H1 (cell line): ENCODE data around the gene TM9SF2. TPM values are rescaled to one million over a fixed set of nuclear protein-coding genes. Genes with fewer than 3 reads are reported as not detected.

Experiments
- CTCF ChIA-PET: fragments of 300-600 bp; sonication (Branson Sonifier 250); formaldehyde crosslinking; loops from one replicate; lab custom pipeline; 2021; ENCODE audit not compliant: partially characterized antibody; lab: Charles Lee
- POLR2A ChIA-PET: fragments of 300-600 bp; sonication (Branson Sonifier 250); formaldehyde crosslinking; loops from one replicate; lab custom pipeline; 2021; ENCODE audit warnings: inconsistent platforms; ENCODE audit not compliant: partially characterized antibody; lab: Charles Lee
- DNase-seq, 2 experiments: peaks; one replicate each; pipeline versions ENCODE4 v3.0.0 to v3.0.0-alpha.2; 2010 to 2022; ENCODE audit warnings: low spot score in 2 of 2, low read depth in 1 of 2, mixed read lengths in 1 of 2
- FAIRE-seq: peaks from 2 replicates; lab custom pipeline; 2011; peaks lifted over from hg19 to GRCh38; lab: Jason Lieb, UNC
- H2AFZ ChIP-seq: 2 replicates; pipeline ENCODE4 v1.8.1; 2012; ENCODE audit warnings: low read length, inconsistent platforms
- H2AK5ac ChIP-seq: 2 replicates; pipeline ENCODE4 v1.6.1; 2013; ENCODE audit warnings: low read depth, low read length
- H2BK120ac ChIP-seq: replicated peaks from 2 replicates; pipeline ENCODE3; 2013; ENCODE audit warnings: low read depth, low read length, inconsistent platforms
- H2BK12ac ChIP-seq: 2 replicates; pipeline ENCODE4 v1.6.1; 2013; ENCODE audit warnings: low read depth, low read length
- H2BK15ac ChIP-seq: 2 replicates; pipeline ENCODE4 v1.6.1; 2013; ENCODE audit warnings: low read length
- H2BK20ac ChIP-seq: 2 replicates; pipeline ENCODE4 v1.6.1; 2013; ENCODE audit warnings: low read length
- H2BK5ac ChIP-seq: 2 replicates; pipeline ENCODE4 v1.6.1; 2013; ENCODE audit warnings: low read depth, low read length
- H3K14ac ChIP-seq: 2 replicates; pipeline ENCODE4 v1.6.1; 2013; ENCODE audit warnings: inconsistent platforms; ENCODE audit not compliant: insufficient read length
- H3K18ac ChIP-seq: 2 replicates; pipeline ENCODE4 v1.6.1; 2013; ENCODE audit warnings: low read length; ENCODE audit errors: extremely low read depth
- H3K23ac ChIP-seq: 2 replicates; pipeline ENCODE4 v1.6.1; 2013; ENCODE audit warnings: inconsistent platforms; ENCODE audit not compliant: insufficient read length
- H3K23me2 ChIP-seq: 2 replicates; pipeline ENCODE4 v1.6.1; 2013; ENCODE audit warnings: low read depth, low read length
- H3K27ac ChIP-seq: 2 replicates; pipeline ENCODE4 v1.6.1; 2011; ENCODE audit warnings: low read depth, low read length, inconsistent platforms
- H3K27me3 ChIP-seq, 4 experiments: replicated peaks in 1 of 4; 1 replicate in 1 of 4; 2 replicates in 3 of 4; pipeline versions ENCODE4 v1.6.1 to v1.8.1; 2011 to 2013; ENCODE audit warnings: low read length in 3 of 4, mild to moderate bottlenecking in 3 of 4, inconsistent platforms in 2 of 4, mixed read lengths in 2 of 4, moderate library complexity in 1 of 4; ENCODE audit not compliant: control insufficient read depth in 3 of 4, insufficient read depth in 3 of 4; ENCODE audit errors: extremely low read depth in 1 of 4
- H3K36me3 ChIP-seq, 4 experiments: 2 replicates each; pipeline versions ENCODE4 v1.6.1 to v1.8.1; 2011 to 2013; ENCODE audit warnings: mild to moderate bottlenecking in 4 of 4, low read length in 3 of 4, moderate library complexity in 2 of 4, control low read depth in 1 of 4, inconsistent platforms in 1 of 4; ENCODE audit not compliant: insufficient read depth in 4 of 4, control insufficient read depth in 2 of 4
- H3K4ac ChIP-seq: replicated peaks from 2 replicates; pipeline ENCODE3; 2013; ENCODE audit warnings: low read length, low read depth, mixed read lengths, inconsistent platforms; ENCODE audit not compliant: insufficient read length
- H3K4me1 ChIP-seq, 4 experiments: replicated peaks in 1 of 4; 1 replicate in 1 of 4; 2 replicates in 3 of 4; pipeline versions ENCODE4 v1.6.1 to v1.8.1; 2011 to 2013; ENCODE audit warnings: low read length in 3 of 4, inconsistent platforms in 2 of 4, mixed read lengths in 1 of 4; ENCODE audit not compliant: insufficient read depth in 4 of 4, control insufficient read depth in 3 of 4
- H3K4me2 ChIP-seq, 2 experiments: 2 replicates each; pipeline versions ENCODE4 v1.6.1 to v1.8.1; 2011 to 2013; ENCODE audit warnings: low read depth in 2 of 2, low read length in 2 of 2, control low read depth in 1 of 2, inconsistent platforms in 1 of 2, mild to moderate bottlenecking in 1 of 2; ENCODE audit not compliant: insufficient read depth in 1 of 2
- H3K4me3 ChIP-seq, 4 experiments: fragments of 200-600, 300-600 bp in 1 of 4; sonication (generic), shearing (Covaris generic), sonication (Bioruptor Twin) in 1 of 4; 2 replicates each; pipeline versions ENCODE4 v1.5.1 to v1.8.1; 2011 to 2016; ENCODE audit warnings: low read length in 4 of 4, low read depth in 3 of 4, control low read depth in 2 of 4, inconsistent platforms in 2 of 4, mild to moderate bottlenecking in 2 of 4, mixed read lengths in 1 of 4, moderate library complexity in 1 of 4; ENCODE audit not compliant: insufficient read depth in 2 of 4; ENCODE audit errors: extremely low read depth in 1 of 4
- H3K56ac ChIP-seq: replicated peaks from 2 replicates; pipeline ENCODE3; 2013; ENCODE audit warnings: low read depth, mild to moderate bottlenecking, mixed read lengths, low read length, inconsistent platforms; ENCODE audit not compliant: insufficient read length
- H3K79me1 ChIP-seq: 2 replicates; pipeline ENCODE4 v1.6.1; 2013; ENCODE audit warnings: low read depth, low read length, control low read depth
- H3K79me2 ChIP-seq, 2 experiments: 2 replicates each; pipeline versions ENCODE4 v1.6.1 to v1.8.1; 2012 to 2013; ENCODE audit warnings: low read length in 2 of 2, mild to moderate bottlenecking in 2 of 2, inconsistent platforms in 1 of 2; ENCODE audit not compliant: insufficient read depth in 2 of 2, control insufficient read depth in 1 of 2
- H3K9ac ChIP-seq, 4 experiments: replicated peaks in 1 of 4; 1 replicate in 1 of 4; 2 replicates in 3 of 4; pipeline versions ENCODE4 v1.6.1 to v1.8.1; 2011 to 2013; ENCODE audit warnings: low read depth in 3 of 4, low read length in 3 of 4, control low read depth in 2 of 4, mild to moderate bottlenecking in 2 of 4, moderate library complexity in 2 of 4, inconsistent platforms in 1 of 4; ENCODE audit errors: extremely low read depth in 1 of 4
- H3K9me3 ChIP-seq, 2 experiments: 2 replicates each; pipeline versions ENCODE4 v1.6.1 to v1.8.1; 2012 to 2013; ENCODE audit warnings: mild to moderate bottlenecking in 2 of 2, moderate library complexity in 2 of 2, control low read depth in 1 of 2, inconsistent platforms in 1 of 2, low read depth in 1 of 2, low read length in 1 of 2, mixed read lengths in 1 of 2; ENCODE audit not compliant: insufficient read depth in 2 of 2
- H4K20me1 ChIP-seq, 2 experiments: replicated peaks in 1 of 2; 2 replicates each; pipeline versions ENCODE3 to v1.8.1; 2011 to 2013; ENCODE audit warnings: inconsistent platforms in 2 of 2, low read length in 2 of 2, mild to moderate bottlenecking in 1 of 2; ENCODE audit not compliant: insufficient read depth in 2 of 2, control insufficient read depth in 1 of 2
- H4K5ac ChIP-seq: 2 replicates; pipeline ENCODE4 v1.6.1; 2013; ENCODE audit warnings: low read length, low read depth, mixed read lengths, inconsistent platforms; ENCODE audit not compliant: insufficient read length
- H4K8ac ChIP-seq: 2 replicates; pipeline ENCODE4 v1.8.0; 2013; ENCODE audit warnings: mild to moderate bottlenecking, moderate library complexity, low read length, inconsistent platforms; ENCODE audit not compliant: insufficient read depth; ENCODE audit errors: extremely low read depth
- H4K91ac ChIP-seq: replicated peaks from 2 replicates; pipeline ENCODE3; 2013; ENCODE audit warnings: low read length, mixed read lengths, inconsistent platforms; ENCODE audit not compliant: insufficient read length
- CBX5 ChIP-seq: fragments of 300-800, 300-1000 bp; sonication (generic); IDR thresholded peaks from 2 replicates; pipeline ENCODE4 v1.7.1; 2016; ENCODE audit warnings: antibody characterized with exemption, low read length, low read depth
- KDM1A ChIP-seq: fragments of 200-600, 300-600 bp; sonication (generic); IDR thresholded peaks from 2 replicates; pipeline ENCODE4 v1.7.1; 2016; ENCODE audit warnings: mild to moderate bottlenecking, low read length, borderline replicate concordance
- SIN3A ChIP-seq, 2 experiments: IDR thresholded peaks in 1 of 2; conservative IDR thresholded peaks in 1 of 2; 2 replicates each; pipeline ENCODE4 v1.6.1; 2011 to 2012; ENCODE audit warnings: low read length in 2 of 2, improper control_type of control experiment in 1 of 2, low read depth in 1 of 2, mild to moderate bottlenecking in 1 of 2
- WGBS, 2 experiments: shearing (Covaris generic) in 1 of 2; methylation state at CpG; one replicate each; pipeline versions ENCODE4 v1.1.6 to v1.1.7; 2013 to 2015; ENCODE audit warnings: low lambda C conversion rate in 2 of 2, mixed read lengths in 2 of 2, inconsistent platforms in 1 of 2, low coverage in 1 of 2, missing lambda C conversion rate in 1 of 2; ENCODE audit not compliant: insufficient replicate concordance in 2 of 2, insufficient coverage in 1 of 2, insufficient read length in 1 of 2; ENCODE audit errors: extremely low coverage in 1 of 2, missing lambda C conversion rate in 1 of 2; 5-methylcytosine and 5-hydroxymethylcytosine counted together
- long read RNA-seq, 2 experiments: library from RNA in 1 of 2; library from capped mRNA in 1 of 2; stranded (forward); transcript quantifications; one replicate each; pipeline ENCODE4 v2.0.0, GENCODE V29; 2021; ENCODE audit warnings: inconsistent platforms in 1 of 2
- polyA minus RNA-seq, 3 experiments: library from RNA; depleted of rRNA, polyadenylated mRNA; stranded (reverse); fragments of >200 nt; gene quantifications; 1 replicate in 2 of 3; 2 replicates in 1 of 3; pipeline ENCODE4 v1.2.3, GENCODE V29; 2011
- polyA plus RNA-seq, 7 experiments: library from polyadenylated mRNA; depleted of rRNA in 3 of 7; stranded (reverse) in 5 of 7; unstranded in 2 of 7; fragments of >200 nt in 5 of 7; fragments of 200-250 nt in 2 of 7; gene quantifications; 1 replicate in 5 of 7; 2 replicates in 1 of 7; 4 replicates in 1 of 7; pipeline versions ENCODE4 v1.2.1 to v1.2.3, GENCODE V29; 2011 to 2013; ENCODE audit warnings: missing spikeins in 2 of 7, mixed read lengths in 2 of 7
- total RNA-seq: library from RNA; stranded (reverse); fragmentation: NEBNext Ultra II Directional; extraction: Animal tissue kit (Norgen Biotek cat#: 25700); gene quantifications from 2 replicates; pipeline ENCODE4 v1.2.1, GENCODE V29; 2021

TM9SF2 gene, protein sequence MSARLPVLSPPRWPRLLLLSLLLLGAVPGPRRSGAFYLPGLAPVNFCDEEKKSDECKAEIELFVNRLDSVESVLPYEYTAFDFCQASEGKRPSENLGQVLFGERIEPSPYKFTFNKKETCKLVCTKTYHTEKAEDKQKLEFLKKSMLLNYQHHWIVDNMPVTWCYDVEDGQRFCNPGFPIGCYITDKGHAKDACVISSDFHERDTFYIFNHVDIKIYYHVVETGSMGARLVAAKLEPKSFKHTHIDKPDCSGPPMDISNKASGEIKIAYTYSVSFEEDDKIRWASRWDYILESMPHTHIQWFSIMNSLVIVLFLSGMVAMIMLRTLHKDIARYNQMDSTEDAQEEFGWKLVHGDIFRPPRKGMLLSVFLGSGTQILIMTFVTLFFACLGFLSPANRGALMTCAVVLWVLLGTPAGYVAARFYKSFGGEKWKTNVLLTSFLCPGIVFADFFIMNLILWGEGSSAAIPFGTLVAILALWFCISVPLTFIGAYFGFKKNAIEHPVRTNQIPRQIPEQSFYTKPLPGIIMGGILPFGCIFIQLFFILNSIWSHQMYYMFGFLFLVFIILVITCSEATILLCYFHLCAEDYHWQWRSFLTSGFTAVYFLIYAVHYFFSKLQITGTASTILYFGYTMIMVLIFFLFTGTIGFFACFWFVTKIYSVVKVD
- total RNA-seq = 93.3 and 101 TPM in 2 replicates
- 40.0 and 68.0 TPM in 2 replicates for polyA plus RNA-seq (2011; rRNA removed)
- polyA plus RNA-seq (2011; cell fraction: cytosol; rRNA removed) = 60.8 TPM
- polyA plus RNA-seq (2011; cell fraction: nucleus; rRNA removed) = 25.9 TPM
- polyA plus RNA-seq (2012, experiment 1 of 2) = 48.5 to 83.5 TPM (median 57.8 TPM) in 4 replicates
- polyA plus RNA-seq (2012, experiment 2 of 2) = 15.0 TPM
- polyA plus RNA-seq (2013, experiment 1 of 2) = 163 TPM
- 155 TPM for polyA plus RNA-seq (2013, experiment 2 of 2)
- polyA minus RNA-seq (2011; rRNA and poly(A)+ RNA removed) = 79.9 and 109 TPM in 2 replicates
- 59.3 TPM for polyA minus RNA-seq (2011; cell fraction: cytosol; rRNA and poly(A)+ RNA removed)
- 44.9 TPM for polyA minus RNA-seq (2011; cell fraction: nucleus; rRNA and poly(A)+ RNA removed)
- long read RNA-seq, experiment 1, transcript TM9SF2-201 (17 exons, 3,430 nt) = major isoform, 66 of 160 reads
- long read RNA-seq, experiment 1, partial matches to known transcripts = 56 of 160 reads
- long read RNA-seq, experiment 1, other reads (novel, unspliced or antisense) = 36 of 160 reads
- long read RNA-seq, experiment 2, transcript TM9SF2-201 (17 exons, 3,430 nt) = major isoform, 82 of 94 reads
- long read RNA-seq, experiment 2, partial matches to known transcripts = 6 of 94 reads
- long read RNA-seq, experiment 2, other reads (novel, unspliced or antisense) = 6 of 94 reads

DNA sequence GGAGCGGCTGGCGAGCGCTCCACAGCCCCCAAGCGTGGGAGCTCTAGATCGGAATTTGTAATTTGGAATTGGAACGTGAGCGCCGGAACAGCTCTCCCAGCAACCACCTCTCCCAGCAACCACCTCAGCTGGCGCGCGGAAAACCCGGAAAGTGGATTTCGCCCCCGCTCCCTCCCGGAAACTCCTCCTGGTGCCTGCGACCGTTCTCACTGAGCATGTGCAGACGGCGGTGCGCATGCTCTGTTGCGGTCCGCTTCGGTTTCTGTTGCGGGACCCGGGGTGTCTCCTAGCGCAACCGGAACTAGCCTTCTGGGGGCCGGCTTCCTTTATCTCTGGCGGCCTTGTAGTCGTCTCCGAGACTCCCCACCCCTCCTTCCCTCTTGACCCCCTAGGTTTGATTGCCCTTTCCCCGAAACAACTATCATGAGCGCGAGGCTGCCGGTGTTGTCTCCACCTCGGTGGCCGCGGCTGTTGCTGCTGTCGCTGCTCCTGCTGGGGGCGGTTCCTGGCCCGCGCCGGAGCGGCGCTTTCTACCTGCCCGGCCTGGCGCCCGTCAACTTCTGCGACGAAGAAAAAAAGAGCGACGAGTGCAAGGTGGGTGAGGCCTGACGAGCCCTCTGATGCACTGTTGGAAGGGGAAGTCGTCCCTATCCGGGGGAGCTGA, at the start of gene TM9SF2:
Gene TM9SF2 (plus strand): TSS at position 289 of the 664 bp plus-strand sequence. CDS start 135 bp downstream, at position 424.
- peak within 1 kb of the TSS; percentile 31; the same call in 1 of the 2 replicates for H2BK15ac ChIP-seq
- peak within 1 kb of the TSS; percentile 87 to 98 (median 95) for H3K4me3 ChIP-seq
- peaks cover 0 to 5% (median 0%) of the 10 kb centered on the region in 4 experiments; a peak in 4 of 7 replicates for H3K4me1 ChIP-seq
- POLR2A ChIA-PET = interaction anchor here (0.6 to 2.7 kb wide), 7 partner anchors 10 to 477 kb away, joined by 3 to 9 read pairs (median 3); no protein-coding TSS in a partner anchor
- no peak within 1 kb of the TSS; the same call in 1 of the 2 replicates for H2AK5ac ChIP-seq
- peak within 1 kb of the TSS; percentile 75 for H2BK120ac ChIP-seq
- H3K79me1 ChIP-seq = no peaks in the 10 kb centered on the region; the same call in 1 of the 2 replicates
- H3K4ac ChIP-seq = peak within 1 kb of the TSS; percentile 83
- H3K23me2 ChIP-seq = peaks cover 11% of the 10 kb centered on the region
- peak within 1 kb of the TSS; percentile 77 for H3K27ac ChIP-seq
- H3K56ac ChIP-seq = peak within 1 kb of the TSS; percentile 70
- peaks cover 8 to 48% of the 10 kb centered on the region in 2 experiments for H3K79me2 ChIP-seq
- WGBS, 2 experiments = 1% methylated on average over 52 of the region's 55 CpGs; no CpG with 5 or more reads in 1 of the 2 experiments
- H4K5ac ChIP-seq = peak within 1 kb of the TSS; percentile 96
- peaks cover 0 to 2% of the 10 kb centered on the region in 2 experiments for H4K20me1 ChIP-seq
- peak within 1 kb of the TSS; percentile 81 for H2BK5ac ChIP-seq
- no peaks in the 10 kb centered on the region for H3K27me3 ChIP-seq
- FAIRE-seq (peak; percentile 63), DNase-seq (peak; percentile 93 to 100)
- H4K8ac ChIP-seq = peak within 1 kb of the TSS; percentile 92
- peak within 1 kb of the TSS; percentile 88 for H2AFZ ChIP-seq
- H3K9ac ChIP-seq = peak within 1 kb of the TSS; percentile 83 to 96 (median 88)
- H4K91ac ChIP-seq = peak within 1 kb of the TSS; percentile 88
- H3K9me3 ChIP-seq = no peaks in the 10 kb centered on the region
- H3K4me2 ChIP-seq = peak within 1 kb of the TSS; percentile 77 to 88
- H3K23ac ChIP-seq = no peak within 1 kb of the TSS
- CTCF ChIA-PET = interaction anchor here (0.9 to 3.1 kb wide), 9 partner anchors 10 to 114 kb away, joined by 3 to 11 read pairs (median 4); no protein-coding TSS in a partner anchor
- H3K18ac ChIP-seq = peak within 1 kb of the TSS; percentile 43; the same call in 1 of the 2 replicates
- H3K14ac ChIP-seq = no peak within 1 kb of the TSS
- no peak within 1 kb of the TSS for H2BK20ac ChIP-seq
- H3K36me3 ChIP-seq = no peaks in the 10 kb centered on the region
- peak within 1 kb of the TSS; percentile 89 for H2BK12ac ChIP-seq
- peak; percentile 78 to 86; a peak in 3 of 4 replicates for TF ChIP-seq SIN3A (conservative IDR thresholded peaks at IDR 0.05 in 1 of 2, IDR thresholded peaks at IDR 0.05 in 1 of 2; ENCODE audit: low read depth in 1 of 2, low read length in 2 of 2)
- TF ChIP-seq KDM1A = no peak
- TF ChIP-seq CBX5 = no peak
